Ovary (tissue), 3 donors: Measurements from ENCODE around the gene ANKRD44.

Experiments used
- EP300 ChIP-seq: sonication (generic); formaldehyde crosslinking; IDR thresholded peaks from one replicate; pipeline ENCODE4 v1.6.1; 2017; ENCODE audit warnings: antibody characterized with exemption
- POLR2A ChIP-seq: fragments of 450-650 bp; IDR thresholded peaks from one replicate; pipeline ENCODE4 v1.6.1; 2017; ENCODE audit warnings: antibody characterized with exemption, mild to moderate bottlenecking, moderate library complexity
- TF ChIP-seq, protein P1 (sequence below), 3 donors: fragments of 450-650 bp in 2 of 3; fragments of 200-600 bp in 1 of 3; IDR thresholded peaks; one replicate each; pipeline versions ENCODE4 v1.5.1 to v1.8.0; 2016 to 2022; ENCODE audit warnings: antibody characterized with exemption in 3 of 3, mild to moderate bottlenecking in 1 of 3
- donor health status: DM: no; HTN: no; CAD: no.

- TF ChIP-seq, protein P1, sequence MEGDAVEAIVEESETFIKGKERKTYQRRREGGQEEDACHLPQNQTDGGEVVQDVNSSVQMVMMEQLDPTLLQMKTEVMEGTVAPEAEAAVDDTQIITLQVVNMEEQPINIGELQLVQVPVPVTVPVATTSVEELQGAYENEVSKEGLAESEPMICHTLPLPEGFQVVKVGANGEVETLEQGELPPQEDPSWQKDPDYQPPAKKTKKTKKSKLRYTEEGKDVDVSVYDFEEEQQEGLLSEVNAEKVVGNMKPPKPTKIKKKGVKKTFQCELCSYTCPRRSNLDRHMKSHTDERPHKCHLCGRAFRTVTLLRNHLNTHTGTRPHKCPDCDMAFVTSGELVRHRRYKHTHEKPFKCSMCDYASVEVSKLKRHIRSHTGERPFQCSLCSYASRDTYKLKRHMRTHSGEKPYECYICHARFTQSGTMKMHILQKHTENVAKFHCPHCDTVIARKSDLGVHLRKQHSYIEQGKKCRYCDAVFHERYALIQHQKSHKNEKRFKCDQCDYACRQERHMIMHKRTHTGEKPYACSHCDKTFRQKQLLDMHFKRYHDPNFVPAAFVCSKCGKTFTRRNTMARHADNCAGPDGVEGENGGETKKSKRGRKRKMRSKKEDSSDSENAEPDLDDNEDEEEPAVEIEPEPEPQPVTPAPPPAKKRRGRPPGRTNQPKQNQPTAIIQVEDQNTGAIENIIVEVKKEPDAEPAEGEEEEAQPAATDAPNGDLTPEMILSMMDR (IDR thresholded peaks at IDR 0.05): no peak
- no peak for TF ChIP-seq EP300
- TF ChIP-seq POLR2A: no peak
These were observed 338.9 kb downstream of the ANKRD44 start for GRCh38 chr2:196971574-196972279.
